GM12891 (cell line): ENCODE data around the gene PPP2R5B.

Experiments used
- POLR2AphosphoS5 ChIP-seq: IDR thresholded peaks from 2 replicates; pipeline ENCODE4 v1.6.1; 2011; ENCODE audit warnings: low read depth, low read length, control low read depth
- SPI1 ChIP-seq: IDR thresholded peaks from 2 replicates; pipeline ENCODE4 v1.6.1; 2011; ENCODE audit warnings: low read depth, low read length, control low read depth
- TAF1 ChIP-seq: IDR thresholded peaks from 2 replicates; pipeline ENCODE4 v1.6.1; 2011; ENCODE audit warnings: low read depth, low read length, control low read depth

GRCh38 chr11:64903291-64903833 lies 21.1 kb upstream of the PPP2R5B start:
- TF ChIP-seq POLR2AphosphoS5 (no peak), TAF1 (no peak), SPI1 (no peak)
